Uterus (tissue), 4 donors: ENCODE measurements around the gene OGFR. TPM values are rescaled to one million over a fixed set of nuclear protein-coding genes. Genes with fewer than 3 reads are reported as not detected.

Experiments
- DNase-seq, 2 donors: peaks; one replicate each; pipeline ENCODE4 v3.0.0-alpha.2; 2019 to 2020
- H3K27ac ChIP-seq, 2 donors: fragments of 200-600 bp; sonication (generic); 1 replicate in 1 of 2; 2 replicates in 1 of 2; pipeline ENCODE4 v1.5.1; 2016 to 2018
- H3K27me3 ChIP-seq, 2 donors: fragments of 200-600 bp; sonication (generic); one replicate each; pipeline ENCODE4 v1.5.1; 2018 to 2019; ENCODE audit warnings: control low read depth in 1 of 2
- H3K36me3 ChIP-seq, 2 donors: fragments of 200-600 bp; sonication (generic); one replicate each; pipeline ENCODE4 v1.5.1; 2019; ENCODE audit warnings: control low read depth in 1 of 2
- H3K4me1 ChIP-seq, 2 donors: fragments of 200-600 bp; sonication (generic); one replicate each; pipeline ENCODE4 v1.5.1; 2018 to 2019; ENCODE audit warnings: control low read depth in 1 of 2
- H3K4me3 ChIP-seq, 2 donors: fragments of 200-600 bp; sonication (generic); 1 replicate in 1 of 2; 2 replicates in 1 of 2; pipeline ENCODE4 v1.5.1; 2018 to 2019; ENCODE audit warnings: mild to moderate bottlenecking in 1 of 2
- H3K9me3 ChIP-seq, 2 donors: fragments of 200-600 bp; sonication (generic); one replicate each; pipeline ENCODE4 v1.5.1; 2019; ENCODE audit warnings: control low read depth in 1 of 2
- POLR2A ChIP-seq, 2 donors: fragments of 450-650 bp; IDR thresholded peaks; one replicate each; pipeline ENCODE4 v1.6.1; 2016; ENCODE audit warnings: antibody characterized with exemption in 2 of 2, mild to moderate bottlenecking in 1 of 2, moderate library complexity in 1 of 2
- intact Hi-C: fragments of 100-400 bp; cut with DNase I; formaldehyde crosslinking; loops from one replicate; pipeline ENCODE4 v1.15.1; 2023; ENCODE audit warnings: low total_unique reads
- total RNA-seq, 4 donors: library from RNA; depleted of rRNA in 3 of 4; stranded (reverse); fragments of >200 nt in 3 of 4; gene quantifications; one replicate each; pipeline versions ENCODE4 v1.1.0 to v1.2.4, GENCODE V29; 2014 to 2023
- TF ChIP-seq, protein P1 (sequence below), 4 experiments: fragments of 200-600 bp in 2 of 4; fragments of 450-650 bp in 2 of 4; sonication (generic) in 2 of 4; IDR thresholded peaks; one replicate each; pipeline ENCODE4 v1.5.1; 2016 to 2019; ENCODE audit warnings: antibody characterized with exemption in 4 of 4, mild to moderate bottlenecking in 2 of 4, moderate library complexity in 1 of 4
- donor health status: DM: yes; HTN: yes; CAD: no.

Gene OGFR
- total RNA-seq, 4 donors from 2014 or later, result 16.5 to 48.7 (median 31.2) TPM

DNA sequence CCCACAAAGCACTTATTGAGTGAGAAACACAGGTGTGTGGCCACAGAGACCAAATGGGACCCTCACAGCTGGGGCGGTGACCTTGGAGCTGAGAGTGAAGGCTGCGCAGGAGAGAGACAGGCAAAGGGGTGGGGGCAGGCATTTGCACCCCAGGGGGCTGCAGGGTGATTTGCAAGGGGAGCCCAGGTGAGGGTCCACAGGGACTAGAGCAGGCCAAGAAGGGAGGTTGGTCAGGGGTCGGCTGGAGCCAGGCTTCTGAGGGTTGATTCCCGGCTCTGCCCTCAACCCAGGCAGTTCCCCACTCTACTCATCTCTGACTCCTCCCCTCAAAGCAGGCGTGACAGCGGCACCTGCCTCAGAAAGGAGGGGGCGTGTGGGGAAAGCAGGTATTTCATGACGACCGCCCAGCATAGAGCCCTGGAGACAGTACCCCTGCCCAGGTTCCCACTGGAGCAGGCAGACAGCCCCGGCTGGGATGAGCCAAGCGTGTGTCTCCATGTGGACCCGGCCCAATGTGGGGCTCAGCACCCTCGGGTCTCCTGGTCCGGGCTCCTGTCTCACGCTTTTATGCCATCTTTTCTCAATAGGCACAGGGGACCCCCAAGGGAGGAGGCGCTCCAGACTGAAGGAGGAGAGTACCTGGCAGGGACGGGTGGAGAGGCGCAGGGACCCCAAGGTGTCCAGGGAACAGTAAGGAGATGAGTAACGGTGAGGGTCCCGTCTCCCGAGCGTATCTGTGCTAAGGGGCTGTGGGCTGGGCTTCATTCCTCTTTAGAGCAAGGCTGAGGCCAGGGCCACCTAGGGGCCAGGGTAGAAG lies 11.5 kb upstream of the OGFR start:
- H3K4me3 ChIP-seq, result peak overlapping the region; percentile 37 to 55
- intact Hi-C loops, result no loop called here
- no peaks in the 10 kb centered on the region for H3K27me3 ChIP-seq
- H3K27ac ChIP-seq, result peak overlapping the region; percentile 83 to 96
- no peaks in the 10 kb centered on the region for H3K36me3 ChIP-seq
- no peak for DNase-seq
- no peak for TF ChIP-seq POLR2A (IDR thresholded peaks at IDR 0.05)
- H3K4me1 ChIP-seq, result peaks cover 0 to 10% of the 10 kb centered on the region in 2 donors
- no peaks in the 10 kb centered on the region for H3K9me3 ChIP-seq

DNA sequence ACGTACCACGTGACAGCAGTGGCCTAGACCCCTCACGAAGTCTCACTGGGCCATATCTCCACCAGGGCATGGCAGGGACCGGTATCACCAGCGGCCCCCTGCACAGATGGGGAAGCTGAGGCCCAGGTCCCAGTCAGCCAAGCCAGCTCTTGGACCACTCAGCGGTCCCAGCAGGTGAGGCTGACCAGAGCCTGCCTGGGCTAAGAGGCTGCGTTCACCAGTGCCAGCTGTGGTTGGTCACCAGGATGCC lies 11.0 kb upstream of the OGFR start:
- Histone ChIP-seq H3K4me1 (peaks cover 0 to 10% of the 10 kb centered on the region in 2 donors), H3K36me3 (no peaks in the 10 kb centered on the region)

DNA sequence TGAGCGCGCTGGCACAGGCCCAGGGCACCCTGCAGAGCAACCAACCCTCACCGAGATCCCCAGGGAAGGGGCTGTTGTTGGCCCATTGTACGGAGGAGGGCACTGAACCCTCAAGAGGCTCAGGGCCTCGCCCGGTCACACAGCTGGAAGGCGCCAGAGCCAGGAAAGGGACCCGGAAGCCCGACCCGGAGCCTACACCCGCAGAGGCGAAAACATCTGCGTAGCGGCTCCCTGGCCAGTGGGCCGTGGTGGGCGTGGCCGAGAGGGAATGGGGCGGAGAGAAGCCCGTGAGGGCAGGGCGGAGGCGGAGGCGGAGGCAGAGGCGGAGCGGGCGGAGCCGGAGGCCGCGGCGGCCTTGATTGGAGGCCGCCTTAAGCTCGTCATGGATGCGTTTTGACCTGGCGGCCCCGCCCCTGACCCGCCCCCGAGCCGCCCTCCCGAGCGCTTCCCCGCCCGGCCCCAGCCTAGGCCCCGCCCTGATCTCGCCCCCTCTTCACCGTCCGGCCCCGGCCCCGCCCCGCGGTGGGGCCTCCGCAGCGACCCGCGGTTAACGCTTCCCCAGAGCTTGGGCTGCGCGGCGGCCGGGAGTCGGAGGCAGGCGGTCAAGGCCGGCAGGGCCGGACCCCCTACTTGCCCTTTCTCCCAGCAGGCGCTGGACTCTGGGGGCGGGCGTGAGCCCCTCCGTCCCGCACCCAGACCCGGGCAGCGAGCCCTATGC lies 10.5 kb upstream of the OGFR start:
- no peaks in the 10 kb centered on the region for H3K9me3 ChIP-seq
- intact Hi-C loops, result no loop called here
- peak overlapping the region; percentile 96 to 97 for H3K27ac ChIP-seq
- peak overlapping the region; percentile 46 to 55 for H3K4me3 ChIP-seq
- H3K4me1 ChIP-seq, result peaks cover 0 to 10% of the 10 kb centered on the region in 2 donors
- peak; percentile 96 to 98 for DNase-seq
- H3K27me3 ChIP-seq, result no peaks in the 10 kb centered on the region
- peak; percentile 86 to 94 for TF ChIP-seq POLR2A (IDR thresholded peaks at IDR 0.05)
- TF ChIP-seq, protein P1, sequence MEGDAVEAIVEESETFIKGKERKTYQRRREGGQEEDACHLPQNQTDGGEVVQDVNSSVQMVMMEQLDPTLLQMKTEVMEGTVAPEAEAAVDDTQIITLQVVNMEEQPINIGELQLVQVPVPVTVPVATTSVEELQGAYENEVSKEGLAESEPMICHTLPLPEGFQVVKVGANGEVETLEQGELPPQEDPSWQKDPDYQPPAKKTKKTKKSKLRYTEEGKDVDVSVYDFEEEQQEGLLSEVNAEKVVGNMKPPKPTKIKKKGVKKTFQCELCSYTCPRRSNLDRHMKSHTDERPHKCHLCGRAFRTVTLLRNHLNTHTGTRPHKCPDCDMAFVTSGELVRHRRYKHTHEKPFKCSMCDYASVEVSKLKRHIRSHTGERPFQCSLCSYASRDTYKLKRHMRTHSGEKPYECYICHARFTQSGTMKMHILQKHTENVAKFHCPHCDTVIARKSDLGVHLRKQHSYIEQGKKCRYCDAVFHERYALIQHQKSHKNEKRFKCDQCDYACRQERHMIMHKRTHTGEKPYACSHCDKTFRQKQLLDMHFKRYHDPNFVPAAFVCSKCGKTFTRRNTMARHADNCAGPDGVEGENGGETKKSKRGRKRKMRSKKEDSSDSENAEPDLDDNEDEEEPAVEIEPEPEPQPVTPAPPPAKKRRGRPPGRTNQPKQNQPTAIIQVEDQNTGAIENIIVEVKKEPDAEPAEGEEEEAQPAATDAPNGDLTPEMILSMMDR (IDR thresholded peaks at IDR 0.05), result peak in 2 of 4 experiments; percentile 16 to 24
- no peaks in the 10 kb centered on the region for H3K36me3 ChIP-seq

More for the DNA sequence above, 11.0 kb upstream of the OGFR start:
- intact Hi-C loops, result no loop called here
- no peaks in the 10 kb centered on the region for H3K9me3 ChIP-seq
- peak overlapping the region; percentile 83 to 96 for H3K27ac ChIP-seq
- H3K4me3 ChIP-seq, result peak overlapping the region; percentile 37 to 55
- TF ChIP-seq, protein P1 (IDR thresholded peaks at IDR 0.05), result no peak
- TF ChIP-seq POLR2A (IDR thresholded peaks at IDR 0.05), result no peak
- no peak for DNase-seq
- no peaks in the 10 kb centered on the region for H3K27me3 ChIP-seq

DNA sequence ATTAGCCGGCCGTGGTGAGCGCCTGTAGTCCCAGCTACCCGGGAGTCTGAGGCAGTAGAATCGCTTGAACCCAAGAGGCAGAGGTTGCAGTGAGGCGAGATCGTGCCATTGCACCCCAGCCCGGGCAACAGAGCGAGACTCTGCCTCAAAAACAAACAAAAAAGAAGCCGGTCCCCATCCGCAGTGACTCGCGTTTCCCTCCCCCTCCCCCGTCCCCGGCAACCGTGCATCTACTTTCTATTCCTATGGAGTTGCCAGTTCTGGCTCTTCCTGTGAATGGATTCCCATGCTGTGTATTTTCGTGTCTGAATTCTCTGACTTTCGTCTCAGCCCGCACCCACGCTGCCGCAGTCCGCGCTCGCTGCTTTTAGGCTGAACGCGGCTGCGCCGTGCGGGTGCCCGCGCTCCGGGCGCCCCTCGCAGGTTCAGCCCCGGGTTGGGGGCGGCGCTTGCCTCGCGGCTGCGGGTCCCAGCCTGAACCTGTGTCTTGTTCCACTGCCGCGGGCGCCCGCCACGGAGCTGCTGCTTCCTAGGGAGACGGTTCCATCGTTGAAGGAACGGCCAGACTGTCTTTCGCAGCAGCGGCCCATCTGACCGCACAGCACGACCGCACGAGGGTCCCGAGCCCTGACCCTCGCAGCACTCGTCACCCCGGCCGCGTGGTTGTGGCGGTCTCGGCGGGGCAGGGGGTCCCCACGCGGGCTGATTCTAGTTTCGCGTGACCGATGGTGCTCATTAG lies 9.4 kb upstream of the OGFR start:
- Histone ChIP-seq H3K4me3 (peak overlapping the region; percentile 46 to 53), H3K27me3 (no peaks in the 10 kb centered on the region), H3K36me3 (no peaks in the 10 kb centered on the region), H3K9me3 (no peaks in the 10 kb centered on the region), H3K27ac (peak overlapping the region; percentile 96 to 97), H3K4me1 (peaks cover 0 to 10% of the 10 kb centered on the region in 2 donors)
- intact Hi-C loops, result no loop called here
- DNase-seq, result peak in 1 of 2 donors; percentile 55
- TF ChIP-seq POLR2A (IDR thresholded peaks at IDR 0.05), result peak in 1 of 2 donors; percentile 28
- TF ChIP-seq, protein P1 (IDR thresholded peaks at IDR 0.05), result no peak

GRCh38 chr20:62796699-62797491 lies 7.7 kb upstream of the OGFR start:
- DNase-seq, result no peak
- peak overlapping the region; percentile 54 to 76 for H3K4me3 ChIP-seq
- peaks cover 0 to 10% of the 10 kb centered on the region in 2 donors for H3K4me1 ChIP-seq
- H3K27me3 ChIP-seq, result no peaks in the 10 kb centered on the region
- H3K27ac ChIP-seq, result peak overlapping the region; percentile 96 to 97
- no peaks in the 10 kb centered on the region for H3K9me3 ChIP-seq
- H3K36me3 ChIP-seq, result no peaks in the 10 kb centered on the region
- TF ChIP-seq, protein P1 (IDR thresholded peaks at IDR 0.05), result no peak
- TF ChIP-seq POLR2A (IDR thresholded peaks at IDR 0.05), result no peak
- intact Hi-C loops, result no loop called here
